Myocyte (in vitro differentiated cells): ENCODE data around the gene ACP1. TPM values are rescaled to one million over a fixed set of nuclear protein-coding genes. Genes with fewer than 3 reads are reported as not detected.

Experiments
- DNase-seq: peaks from one replicate; pipeline ENCODE4 v3.0.0-alpha.2; 2012; ENCODE audit warnings: low read depth
- polyA plus RNA-seq: library from polyadenylated mRNA; unstranded; fragments of >200 nt; gene quantifications from one replicate; pipeline ENCODE4 v1.2.1, GENCODE V29; 2012; ENCODE audit warnings: missing spikeins
- total RNA-seq: library from RNA; depleted of rRNA; stranded (reverse); fragments of >200 nt; gene quantifications from 2 replicates; pipeline ENCODE4 v1.2.3, GENCODE V29; 2014

Gene ACP1
- 113 and 114 TPM in 2 replicates for total RNA-seq
- polyA plus RNA-seq, result 87.2 TPM

DNA sequence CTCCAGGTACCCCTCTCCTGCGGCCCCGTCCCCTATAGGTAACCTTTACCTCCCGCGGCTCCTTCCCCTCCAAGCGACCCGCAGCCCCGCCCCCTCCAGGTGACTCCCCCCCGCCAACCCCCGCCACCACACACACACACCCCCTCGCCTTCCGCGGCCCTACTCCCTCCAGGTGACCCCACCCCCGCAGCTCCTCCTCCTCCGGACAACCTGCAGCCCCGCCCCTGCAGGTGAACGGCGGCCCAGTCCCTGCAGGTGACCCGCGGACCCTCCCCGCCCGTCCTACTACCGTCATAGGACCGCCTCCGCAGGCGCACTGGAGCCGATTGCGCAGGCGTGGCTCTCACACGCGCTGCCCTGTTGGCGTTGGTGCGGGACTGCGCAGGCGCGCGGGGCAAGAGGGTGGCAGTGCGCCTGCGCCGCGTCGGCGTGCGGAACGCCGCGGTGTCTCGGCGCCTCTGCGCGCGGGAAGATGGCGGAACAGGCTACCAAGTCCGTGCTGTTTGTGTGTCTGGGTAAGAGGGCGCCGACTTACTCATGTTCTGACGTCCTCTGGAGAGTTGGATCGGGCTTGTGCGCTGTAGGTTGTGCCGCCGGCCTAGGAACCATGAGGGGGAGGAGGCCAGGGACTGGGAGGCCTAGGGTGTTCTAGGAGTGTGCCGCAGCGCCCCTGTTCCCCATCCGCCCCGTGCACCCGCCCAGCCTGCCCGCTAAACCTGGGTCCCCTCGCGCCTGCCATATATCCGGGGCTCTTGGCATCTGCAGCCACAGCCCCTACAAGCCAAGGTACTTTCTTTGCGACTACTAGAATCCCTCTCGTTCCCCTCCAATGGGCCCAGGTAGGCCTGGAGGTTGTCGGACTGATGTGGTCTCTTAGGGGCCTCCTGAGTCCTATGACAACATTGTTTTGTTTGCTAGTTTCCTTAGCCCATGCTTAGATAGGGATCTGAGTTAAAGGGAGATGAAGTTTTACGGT lies at the start of gene ACP1:
Gene ACP1, plus strand, starts transcription at position 455 of the 976 bp plus-strand sequence. Its CDS starts 18 bp downstream, at position 473.
- peak; percentile 92 for DNase-seq

DNA sequence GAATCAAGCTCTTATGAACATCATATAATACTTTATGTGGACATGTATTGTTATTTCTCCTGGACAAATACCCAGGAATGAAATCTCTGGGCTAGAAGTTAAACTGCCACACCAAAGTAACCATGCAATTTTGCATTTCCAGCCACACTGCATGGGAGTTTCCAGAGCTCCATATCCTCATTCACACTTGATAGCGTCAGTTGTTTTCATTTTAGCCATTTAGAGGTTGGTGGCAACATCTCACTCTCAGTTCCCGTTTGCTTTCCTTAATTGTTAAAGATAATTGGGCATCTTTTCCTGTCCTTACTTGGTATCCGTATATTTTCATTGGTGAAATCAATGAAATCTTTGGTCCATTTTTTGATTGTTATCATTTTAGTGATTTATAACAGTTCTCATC lies 48.7 kb upstream of the ACP1 start:
- DNase-seq, result no peak

DNA sequence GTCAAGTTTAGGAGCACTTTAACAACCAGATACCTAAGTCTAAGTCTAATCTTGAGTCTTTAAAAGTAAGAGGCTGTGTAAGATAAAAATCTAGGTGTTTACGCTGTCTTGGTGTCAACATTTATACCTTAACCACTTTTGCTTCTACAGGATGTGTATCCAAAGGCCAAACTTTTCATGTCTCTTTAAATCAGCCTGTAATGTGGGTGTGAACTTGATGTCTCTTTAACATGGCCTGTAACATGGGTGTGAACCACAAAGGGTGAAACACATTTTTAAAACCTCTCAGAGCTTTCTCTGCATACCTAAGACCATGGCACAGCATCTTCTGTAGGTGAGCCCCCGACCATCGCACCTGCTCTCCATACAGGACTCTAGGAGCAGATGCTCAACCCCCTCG lies 41.3 kb upstream of the ACP1 start:
- no peak for DNase-seq

DNA sequence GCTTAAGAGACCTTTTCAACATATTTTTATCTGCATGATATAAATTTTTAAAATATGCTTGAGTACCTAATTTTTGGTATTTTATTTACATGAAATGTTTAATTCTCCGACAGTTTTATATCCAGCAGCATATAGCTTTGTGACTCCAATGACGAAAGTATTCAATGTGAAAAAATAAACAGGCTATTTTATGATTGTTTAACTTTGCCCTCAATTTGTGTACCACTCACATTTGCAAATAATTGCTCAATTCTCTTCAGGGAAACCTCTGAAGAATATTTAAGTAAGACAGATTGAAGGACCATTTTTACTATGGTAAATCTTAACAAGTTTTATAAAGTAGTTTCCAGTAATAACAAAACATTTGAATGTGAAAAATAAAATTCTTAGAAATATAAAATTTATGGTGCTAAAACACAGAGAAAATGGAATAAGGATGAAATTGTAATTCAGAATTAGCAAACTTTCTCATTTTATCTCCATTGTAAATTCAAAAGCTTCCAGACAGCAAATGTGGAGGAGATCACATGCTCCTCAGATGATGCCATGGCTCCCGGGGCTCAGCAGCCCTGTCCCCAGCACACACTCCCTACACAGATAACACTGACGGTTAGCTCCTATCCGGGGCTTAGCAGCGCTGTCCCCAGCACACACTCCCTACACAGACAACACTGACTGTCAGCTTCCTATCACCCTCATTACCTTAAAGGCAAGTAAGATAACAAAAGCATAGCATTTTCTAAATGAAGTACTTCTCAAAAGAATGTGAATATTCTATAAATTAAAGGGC lies 40.6 kb upstream of the ACP1 start:
- no peak for DNase-seq

DNA sequence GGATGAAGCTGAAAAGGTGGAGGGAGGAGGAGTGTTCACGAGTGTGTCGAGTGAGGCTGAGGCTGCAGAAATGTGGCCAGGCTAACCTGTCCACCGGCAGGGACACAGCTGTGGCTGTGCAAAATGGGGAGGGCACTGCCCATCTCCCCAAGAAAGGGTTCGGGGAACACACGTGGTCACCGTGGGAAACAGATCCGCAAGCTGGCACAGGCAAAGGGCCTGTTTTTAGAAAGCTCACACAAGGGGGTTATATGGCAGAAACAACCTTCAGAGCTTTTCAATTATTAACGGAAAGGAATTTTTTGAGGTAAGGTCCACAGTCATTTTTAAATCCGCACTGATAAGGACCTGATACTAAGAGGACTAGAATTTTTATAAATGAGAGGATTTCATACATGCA lies 36.6 kb upstream of the ACP1 start:
- DNase-seq, result no peak

DNA sequence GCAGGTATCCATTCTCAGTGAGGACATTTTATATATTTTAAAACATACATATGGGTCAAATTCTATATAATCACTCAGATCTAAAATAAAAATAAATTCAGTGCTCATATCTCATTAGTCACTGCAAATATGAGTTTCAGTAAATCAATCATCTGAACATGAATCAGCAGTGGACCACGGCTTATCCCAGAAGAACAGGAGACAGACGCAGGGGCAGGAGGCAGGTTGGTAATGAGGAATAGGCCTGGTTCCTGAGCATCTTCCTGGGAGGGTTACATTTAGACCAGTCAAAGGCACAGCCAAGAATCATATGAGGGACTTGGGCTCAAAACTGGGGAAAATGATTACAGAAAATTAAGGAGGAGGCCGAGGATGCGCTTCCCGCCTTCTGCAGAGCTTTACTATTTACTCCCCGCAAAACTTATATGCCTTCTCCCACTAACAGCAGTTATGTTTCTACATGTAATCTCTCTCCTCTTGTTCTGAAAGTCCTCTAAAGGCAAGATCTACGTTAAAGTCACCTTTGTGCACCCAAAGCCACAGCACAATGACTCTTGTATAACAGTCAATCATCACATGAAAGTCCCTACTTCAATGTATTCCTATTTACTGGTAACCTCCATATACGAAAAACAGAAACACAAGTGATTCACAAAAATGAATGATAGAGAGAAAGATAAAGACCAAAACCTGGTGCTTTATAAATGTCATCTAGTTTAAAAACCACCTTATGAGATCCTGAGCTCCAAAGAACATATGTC lies 36.0 kb upstream of the ACP1 start:
- DNase-seq, result no peak

DNA sequence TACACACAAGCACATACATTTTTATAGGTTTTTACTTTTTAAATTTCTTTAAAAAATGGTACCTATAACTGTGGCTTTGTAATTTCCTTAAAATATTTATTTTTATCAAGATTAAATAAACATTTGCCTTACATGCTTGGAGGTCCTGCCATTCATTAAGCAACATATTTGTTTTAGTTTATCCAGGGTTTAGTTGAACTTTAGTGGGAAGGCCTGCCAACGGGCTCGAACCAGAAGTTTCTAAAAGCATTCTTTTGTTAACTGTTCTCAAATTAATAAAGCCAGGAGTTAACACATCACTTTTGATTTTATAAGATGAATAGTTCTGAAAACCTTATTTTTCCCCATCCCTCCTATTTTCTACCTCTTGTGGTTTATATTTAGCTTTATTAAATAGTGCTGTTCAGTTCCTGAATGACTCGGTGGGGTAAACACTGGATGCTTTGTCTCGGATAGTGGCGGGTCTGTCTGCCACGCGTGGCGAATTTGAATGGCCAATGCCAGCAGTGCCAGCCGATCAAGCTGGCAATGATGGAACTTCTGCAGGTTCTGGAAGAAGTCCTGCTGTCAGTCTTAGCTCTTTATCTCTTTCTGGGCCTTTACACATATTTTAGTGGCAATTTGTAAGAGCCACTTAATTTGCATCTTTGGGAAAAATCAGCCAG lies 33.1 kb upstream of the ACP1 start:
- no peak for DNase-seq

DNA sequence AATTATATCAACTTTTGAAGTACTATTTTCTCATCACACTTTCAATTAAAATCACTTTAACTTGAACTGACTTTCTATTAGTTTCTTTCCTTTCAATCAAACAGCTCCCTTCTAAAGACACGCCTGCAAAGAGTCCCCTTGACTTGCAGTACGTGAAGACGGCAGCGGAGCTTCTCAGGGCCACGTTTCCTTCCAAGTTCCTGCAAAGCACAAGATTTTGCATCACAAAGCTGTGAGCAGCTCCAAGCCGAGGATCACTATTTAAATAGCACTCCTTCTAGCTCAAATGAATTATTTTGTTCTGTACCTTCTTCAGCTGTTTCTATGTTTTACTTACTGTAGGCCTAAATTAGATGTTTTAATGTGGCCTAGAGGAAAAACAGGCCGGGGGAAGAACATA lies 31.7 kb upstream of the ACP1 start:
- DNase-seq, result no peak

DNA sequence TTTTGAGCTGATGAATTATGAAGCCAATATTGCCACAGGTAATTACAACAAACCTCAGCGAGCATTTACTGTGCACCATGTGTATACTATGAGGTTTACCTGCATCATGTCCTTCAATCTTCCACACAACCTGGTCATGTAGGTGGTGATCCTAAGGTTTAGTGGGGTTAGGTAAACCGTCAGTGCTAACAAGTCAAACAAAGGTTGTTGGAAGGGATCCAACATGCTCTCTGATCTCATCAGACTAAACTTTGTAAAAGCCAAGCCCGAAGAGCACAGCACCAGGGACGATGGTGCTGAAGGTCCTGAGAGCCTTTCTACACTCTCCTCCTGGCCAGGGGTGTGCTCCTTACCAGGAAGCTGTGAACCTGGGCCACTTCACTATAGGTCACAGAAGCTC lies 30.3 kb upstream of the ACP1 start:
- no peak for DNase-seq

DNA sequence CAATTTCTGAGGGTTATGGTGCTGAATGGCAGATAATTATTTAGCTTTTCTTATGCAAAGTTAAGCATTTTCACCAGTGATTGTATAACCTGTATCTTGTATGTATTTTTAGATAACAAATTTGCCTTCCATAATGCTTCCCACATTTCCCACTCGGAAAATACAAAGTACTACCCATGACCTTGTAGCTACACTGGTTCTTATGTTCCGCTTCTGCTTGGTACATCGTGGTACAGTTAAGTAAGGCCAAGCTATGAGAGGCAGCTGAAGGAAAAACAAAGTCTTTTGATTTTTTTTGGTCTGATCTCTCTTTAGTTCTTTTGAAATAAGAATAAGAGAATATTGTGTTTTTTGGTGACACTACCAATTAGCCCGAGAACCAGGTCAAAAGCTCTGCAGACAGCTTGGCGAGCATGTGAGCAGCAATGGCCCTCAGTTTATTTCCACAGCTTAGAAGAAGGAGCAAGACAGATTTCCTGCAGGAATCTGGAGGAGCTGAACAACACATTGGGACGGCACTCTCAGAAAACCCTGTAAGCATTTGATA lies 27.7 kb upstream of the ACP1 start:
- DNase-seq, result no peak

DNA sequence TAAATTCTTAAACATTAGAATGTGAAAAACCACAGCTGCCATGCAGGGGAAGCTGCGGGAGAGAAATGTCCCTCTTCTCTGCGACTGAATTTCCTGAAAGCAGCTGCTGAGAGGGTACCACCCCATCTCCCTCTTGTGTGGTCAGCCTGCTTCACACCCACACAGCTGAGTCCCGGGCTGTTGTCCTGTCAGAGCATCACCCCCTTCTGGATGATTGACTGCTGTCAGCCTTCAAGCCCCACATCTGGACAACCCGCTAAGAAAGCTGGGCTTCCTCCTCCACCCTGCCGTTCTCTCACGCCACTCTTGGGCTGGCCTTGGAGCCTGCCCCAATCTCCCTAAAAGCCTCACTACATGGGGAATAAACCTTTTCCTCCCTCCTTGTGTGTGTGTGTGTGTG lies 26.9 kb upstream of the ACP1 start:
- DNase-seq, result peak; percentile 6

DNA sequence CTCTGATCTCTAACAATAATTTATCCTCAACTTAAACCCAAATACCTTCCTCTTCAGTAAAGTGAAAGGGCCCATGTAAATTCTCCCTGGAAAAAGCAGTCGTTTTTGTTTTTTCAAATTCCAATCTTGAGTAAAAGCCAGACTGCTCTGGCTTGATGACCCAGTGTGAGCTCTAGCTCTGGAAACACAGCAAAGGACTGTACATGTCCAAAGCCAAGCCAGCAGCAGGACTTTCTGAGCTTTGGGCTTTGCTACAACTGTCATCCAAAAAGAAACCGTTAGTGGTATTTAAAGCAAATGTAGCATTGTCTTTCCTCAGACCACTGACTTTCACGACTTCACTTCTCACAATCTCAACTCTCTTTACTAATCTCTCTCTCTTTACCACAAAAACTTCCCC lies 26.3 kb upstream of the ACP1 start:
- DNase-seq, result no peak

DNA sequence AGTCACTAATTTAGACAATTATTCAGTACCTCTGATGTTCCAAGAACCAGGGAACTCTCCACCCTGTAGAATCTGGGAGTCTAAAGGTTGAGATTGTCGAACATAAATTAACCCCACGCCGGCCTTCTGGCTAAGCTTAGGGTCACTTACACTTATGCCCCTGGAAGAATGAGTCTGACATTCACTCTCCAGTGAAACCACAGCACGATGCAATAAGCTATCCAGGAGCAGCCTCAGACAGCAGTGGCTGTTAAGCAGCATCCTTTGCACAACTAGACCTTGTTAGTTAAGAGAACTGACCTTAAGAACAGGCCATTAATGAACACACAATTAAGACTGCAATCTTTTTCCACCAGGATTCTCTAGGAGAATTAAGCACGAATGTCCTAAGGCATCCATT lies 25.9 kb upstream of the ACP1 start:
- DNase-seq, result no peak

DNA sequence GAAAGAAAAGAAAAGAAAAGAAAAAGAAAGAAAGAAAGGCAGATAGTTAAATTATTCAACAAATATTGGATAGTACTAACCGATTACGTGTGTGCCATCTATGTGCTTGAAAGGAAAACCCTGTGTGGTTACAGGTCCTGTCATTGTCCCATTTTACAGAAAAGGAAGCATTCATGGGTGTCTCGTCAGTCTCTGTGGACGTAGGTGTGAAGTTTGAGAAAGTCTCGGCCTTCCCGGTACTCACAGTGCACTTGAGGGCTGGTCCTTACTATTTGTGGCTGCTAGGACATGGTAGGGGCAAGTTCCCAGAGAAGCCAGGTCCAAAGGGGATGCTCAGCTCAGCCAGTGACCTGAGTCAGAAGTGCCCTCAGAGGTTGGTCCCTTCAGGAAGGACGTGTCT lies 20.2 kb upstream of the ACP1 start:
- no peak for DNase-seq

DNA sequence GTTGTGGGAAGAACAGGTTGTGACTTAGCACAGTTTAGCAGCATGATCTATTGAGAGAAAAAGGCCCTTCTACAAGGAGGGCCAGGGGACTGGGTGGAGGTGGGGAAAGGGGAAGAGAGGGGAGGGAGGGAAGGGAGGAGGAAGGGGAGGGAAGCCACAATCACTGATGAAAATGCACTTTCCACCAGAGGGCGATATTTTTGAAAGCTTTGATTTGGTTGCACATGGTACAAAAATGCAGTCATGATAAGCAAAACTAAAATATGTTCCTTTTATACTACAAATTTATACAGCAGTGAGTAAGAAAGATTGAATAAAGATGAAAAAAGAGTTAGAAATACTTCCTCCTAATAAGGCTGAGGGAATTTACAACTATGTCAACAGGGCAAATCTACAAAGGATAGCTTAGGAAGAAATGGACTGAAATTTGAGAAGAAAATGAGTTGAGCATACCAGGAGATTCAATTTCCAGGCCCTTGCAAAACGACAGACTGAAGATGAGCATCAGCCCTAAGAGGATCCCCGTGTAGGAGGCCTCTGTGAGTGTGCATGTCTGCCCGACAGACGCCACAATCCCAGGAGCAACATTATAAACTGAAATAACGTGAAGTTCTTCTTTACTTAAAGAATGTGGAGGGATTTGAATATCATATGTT lies 18.1 kb upstream of the ACP1 start:
- DNase-seq, result peak; percentile 64

DNA sequence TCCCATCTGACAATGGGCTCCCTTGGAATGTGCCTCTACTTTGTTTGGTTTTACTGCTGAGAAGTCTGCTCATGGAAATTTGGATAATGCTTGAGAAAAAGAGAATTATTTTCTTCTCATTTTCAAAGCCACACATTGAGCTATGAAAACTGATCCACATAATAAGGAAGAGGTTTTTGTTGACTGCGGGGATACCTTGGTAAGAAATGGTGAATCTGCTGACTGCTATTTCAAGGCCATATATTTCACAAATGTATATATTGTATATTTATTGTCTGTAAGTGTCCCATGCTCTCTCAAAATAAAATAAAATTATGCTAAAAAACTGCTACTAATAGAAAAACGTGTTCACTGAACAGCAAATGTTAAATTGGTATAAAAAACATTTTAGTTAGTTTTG lies 16.0 kb upstream of the ACP1 start:
- no peak for DNase-seq

DNA sequence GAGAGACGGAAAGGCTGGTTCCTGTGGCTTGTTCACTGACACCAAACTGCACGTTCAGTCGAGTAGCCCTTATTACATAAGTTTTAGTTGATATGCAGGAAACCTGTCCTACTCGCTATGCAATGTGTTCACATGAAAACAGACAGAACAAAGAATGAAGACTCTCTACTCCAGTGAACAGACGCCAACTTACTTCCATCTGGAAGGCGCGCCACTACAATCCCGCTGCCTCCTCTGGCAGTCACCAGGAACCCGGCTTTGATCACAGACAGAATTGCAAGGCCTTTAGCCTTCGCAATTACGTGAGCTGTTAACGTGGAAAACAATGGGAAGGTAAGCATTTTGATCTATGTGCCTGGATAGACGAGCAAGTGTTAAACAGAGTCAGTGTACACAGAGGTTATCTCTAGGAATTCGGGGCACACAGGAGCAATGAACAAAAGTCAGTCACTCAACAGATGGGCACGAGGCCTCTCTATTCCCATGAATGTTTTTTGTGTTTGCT lies 15.2 kb upstream of the ACP1 start:
- no peak for DNase-seq

DNA sequence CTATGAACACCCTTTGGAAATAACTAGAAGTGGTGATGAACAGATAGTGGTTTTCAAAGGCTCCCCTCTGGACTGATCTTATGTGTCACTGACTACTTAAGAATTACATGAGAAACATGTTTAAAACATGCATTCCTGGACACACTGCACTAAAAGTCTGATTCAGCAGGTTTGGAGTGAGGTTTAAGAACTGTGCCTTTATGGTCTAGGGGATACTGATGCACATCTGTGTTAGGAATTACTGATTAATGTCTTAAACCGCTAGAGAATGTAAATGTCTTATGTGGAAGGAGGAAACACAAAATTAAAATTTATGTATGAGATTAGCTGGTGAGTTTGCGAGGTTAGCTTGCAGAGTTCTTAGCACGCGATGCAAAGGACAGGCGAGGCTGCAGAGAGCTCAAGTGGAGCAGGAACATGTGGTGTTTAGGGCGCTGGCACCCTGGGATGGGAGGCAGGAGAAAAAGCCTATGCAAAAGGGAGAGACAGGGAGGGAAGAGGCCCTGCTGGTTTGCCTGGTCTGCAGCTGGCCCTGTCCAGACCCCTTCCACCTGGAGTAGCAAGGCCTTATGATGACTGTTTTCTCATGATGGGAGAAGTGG lies 12.6 kb upstream of the ACP1 start:
- DNase-seq, result no peak

DNA sequence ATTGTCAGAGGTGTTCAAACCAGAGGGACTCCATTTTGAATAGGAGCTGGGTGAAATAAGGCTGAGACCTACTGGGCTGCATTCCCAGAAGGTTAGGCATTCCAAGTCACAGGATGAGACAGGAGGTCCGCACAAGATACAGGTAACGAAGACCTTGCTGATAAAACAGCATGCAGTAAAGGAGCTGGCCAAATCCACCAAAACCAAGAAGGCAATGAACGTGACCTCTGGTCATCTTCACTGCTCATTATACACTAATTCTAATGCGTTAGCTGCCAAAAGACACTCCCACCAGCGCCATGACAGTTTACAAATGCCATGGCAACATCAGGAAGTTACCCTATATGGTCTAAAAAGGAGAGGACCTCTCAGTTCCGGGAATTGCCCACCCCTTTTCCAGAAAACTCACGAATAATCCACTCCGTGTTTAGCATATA lies 11.5 kb upstream of the ACP1 start:
- no peak for DNase-seq
